ENCODE results near the gene ZNF747. TPM values are rescaled to one million over a fixed set of nuclear protein-coding genes. Genes with fewer than 3 reads are reported as not detected.

ZNF747 gene
- total and polyA plus RNA-seq, 10 of the 15 experiments (the other 5 are each of a cell fraction or from before 2014, with no cell fraction given), result 1.0 to 13.0 (median 7.2) TPM

DNA sequence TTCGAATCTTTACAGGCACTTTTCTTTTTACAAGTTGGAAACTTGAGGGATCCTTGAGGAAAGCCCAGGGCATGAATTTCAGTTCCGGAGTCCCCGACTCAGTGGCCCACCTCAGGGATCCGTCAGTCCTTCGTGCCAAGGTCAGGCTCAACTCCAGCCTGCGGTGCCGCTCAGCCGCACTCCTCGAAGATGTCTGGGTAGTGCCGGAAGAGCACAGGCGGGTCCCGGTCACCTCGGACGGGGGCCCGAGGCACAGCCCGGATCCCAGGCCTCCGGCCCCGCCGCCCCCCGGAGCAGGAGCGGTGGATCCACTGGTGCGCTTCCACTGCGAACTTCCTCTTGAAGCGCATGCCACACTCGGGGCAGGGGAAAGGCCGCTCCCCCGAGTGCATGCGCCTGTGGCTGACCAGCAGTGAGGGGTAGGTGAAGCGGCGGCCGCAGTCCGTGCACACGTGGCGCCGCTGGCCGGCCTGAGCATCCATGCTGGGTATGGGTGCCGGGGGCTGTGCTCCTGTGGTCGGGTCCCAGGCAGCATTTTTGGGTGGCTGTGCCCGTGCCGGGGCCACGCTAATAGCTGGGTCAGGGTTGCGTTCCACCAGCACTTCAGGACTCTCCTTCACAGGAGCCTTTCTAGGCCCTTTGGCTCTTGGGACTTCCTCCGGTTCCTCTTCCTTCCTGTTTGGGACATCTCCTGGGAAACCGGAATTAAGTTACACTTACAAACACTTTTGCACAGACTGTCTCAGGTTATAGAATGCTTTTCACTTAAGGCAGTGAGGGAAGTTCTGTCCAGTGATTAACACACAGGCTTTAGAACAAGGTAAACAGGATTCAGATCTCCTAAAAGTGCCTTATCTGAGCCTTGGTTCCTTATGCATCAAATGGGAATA is 35.3 kb upstream of the ZNF747 start:
- Histone ChIP-seq H3K36me3 (ENCODE audit: control insufficient read depth in 2 of 2, insufficient read depth in 2 of 2, low read length in 1 of 2) (no peaks in the 10 kb centered on the region; a peak in 1 of 4 replicates), H3K4me3 (no peak overlapping the region), H4K20me1 (ENCODE audit: control insufficient read depth, insufficient read depth) (no peaks in the 10 kb centered on the region), H3K27me3 (replicated peaks in 1 of 2; ENCODE audit: control insufficient read depth in 2 of 2, insufficient read depth in 2 of 2, low read length in 1 of 2) (no peaks in the 10 kb centered on the region), H3K4me2 (ENCODE audit: control insufficient read depth, insufficient read depth) (peak overlapping the region; percentile 26; the same call in 1 of the 2 replicates), H3K9me3 (replicated peaks; ENCODE audit: control insufficient read depth, insufficient read depth, low read length) (no peaks in the 10 kb centered on the region), H3K79me2 (ENCODE audit: control insufficient read depth, insufficient read depth, low read length) (peaks cover 11% of the 10 kb centered on the region), H3K27ac (ENCODE audit: control insufficient read depth, insufficient read depth) (no peak overlapping the region), H2AFZ (ENCODE audit: control insufficient read depth, low read depth, low read length) (no peak overlapping the region), H3K4me1 (ENCODE audit: control insufficient read depth, insufficient read depth, low read length) (peaks cover 27% of the 10 kb centered on the region), H3K9ac (ENCODE audit: control insufficient read depth, insufficient read depth, low read length) (no peak overlapping the region)
- FAIRE-seq (no peak), ATAC-seq (no peak), DNase-seq (ENCODE audit: low read depth, low spot score) (no peak)
- WGBS (ENCODE audit: insufficient coverage, insufficient replicate concordance, low lambda C conversion rate, missing lambda C conversion rate), result 97% methylated on average over 40 of the region's 44 CpGs
- CTCF ChIA-PET, result interaction anchor here (1.2 to 3.1 kb wide), 3 partner anchors 8 to 34 kb away, joined by 5 to 13 read pairs (median 8); partner anchors contain the start of gene ZNF764
- SMC1A ChIA-PET (ENCODE audit: uncharacterized antibody, unreplicated experiment), result interaction anchor here (0.7 to 1.2 kb wide), 4 partner anchors 11 to 150 kb away, joined by 3 to 4 read pairs (median 3); partner anchors contain the start of gene DCTPP1
- intact Hi-C loops (cut with micrococcal nuclease; ENCODE audit: unreplicated experiment) (loop anchor here (10.0 kb wide), 1 partner anchor 85 kb away; the partner anchor contains the start of genes FBRS and PRR14), in situ Hi-C loops (cut with MboI) (no loop called here)
- BruUV-seq (replicated peaks), result no TSS peak
- POLR2A ChIA-PET, result interaction anchor here (0.9 to 3.1 kb wide), 3 partner anchors 8 to 140 kb away, joined by 3 to 31 read pairs (median 14); partner anchors contain the start of genes DCTPP1 and ZNF764
- no peak for TF ChIP-seq SREBF2 (IDR thresholded peaks at IDR 0.05; ENCODE audit: low read length)
- no peak for TF ChIP-seq POLR2AphosphoS2 (IDR thresholded peaks at IDR 0.05; ENCODE audit: low read depth, low read length)
- TF ChIP-seq RBBP5 (conservative IDR thresholded peaks at IDR 0.05), result no peak
- RAD21 ChIA-PET (ENCODE audit: unreplicated experiment), result interaction anchor here (1.1 to 3.3 kb wide), 5 partner anchors 12 to 140 kb away, joined by 4 to 28 read pairs (median 8); partner anchors contain the start of genes DCTPP1, ZNF764 and ZNF785

DNA sequence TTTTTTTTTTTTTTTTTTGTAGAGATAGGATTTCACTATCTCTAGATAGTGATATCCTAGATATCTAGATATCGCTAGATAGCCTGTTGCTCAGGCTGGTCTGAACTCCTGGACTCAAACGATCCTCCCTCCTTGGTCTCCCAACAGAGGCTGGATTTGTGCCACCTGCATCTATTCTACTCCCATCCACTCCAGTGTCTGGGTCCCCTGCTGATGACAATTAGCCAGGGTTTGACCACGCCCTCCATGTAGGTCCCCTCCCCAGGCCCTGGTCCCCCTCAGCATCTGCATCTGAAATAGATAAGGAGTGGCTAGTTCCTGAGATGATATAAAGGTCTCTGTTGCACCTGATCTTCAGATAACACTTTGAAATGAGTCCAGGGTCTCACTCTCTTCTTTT is 34.6 kb upstream of the ZNF747 start:
- Histone ChIP-seq H3K4me1 (ENCODE audit: control insufficient read depth, insufficient read depth, low read length) (peaks cover 27% of the 10 kb centered on the region), H2AFZ (ENCODE audit: control insufficient read depth, low read depth, low read length) (no peak overlapping the region), H3K27me3 (replicated peaks in 1 of 2; ENCODE audit: control insufficient read depth in 2 of 2, insufficient read depth in 2 of 2, low read length in 1 of 2) (no peaks in the 10 kb centered on the region), H3K4me2 (ENCODE audit: control insufficient read depth, insufficient read depth) (no peak overlapping the region; the same call in 1 of the 2 replicates), H3K9ac (ENCODE audit: control insufficient read depth, insufficient read depth, low read length) (no peak overlapping the region), H3K79me2 (ENCODE audit: control insufficient read depth, insufficient read depth, low read length) (peaks cover 11% of the 10 kb centered on the region), H3K27ac (ENCODE audit: control insufficient read depth, insufficient read depth) (peak overlapping the region; percentile 78), H3K9me3 (replicated peaks; ENCODE audit: control insufficient read depth, insufficient read depth, low read length) (no peaks in the 10 kb centered on the region), H3K36me3 (ENCODE audit: control insufficient read depth in 2 of 2, insufficient read depth in 2 of 2, low read length in 1 of 2) (no peaks in the 10 kb centered on the region; a peak in 1 of 4 replicates), H3K4me3 (no peak overlapping the region), H4K20me1 (ENCODE audit: control insufficient read depth, insufficient read depth) (no peaks in the 10 kb centered on the region)
- ChIA-PET CTCF (interaction anchor here (2.6 kb wide), 1 partner anchor 34 kb away, joined by 19 read pairs; no protein-coding TSS in a partner anchor), RAD21 (ENCODE audit: unreplicated experiment) (interaction anchor here (1.2 to 4.4 kb wide), 4 partner anchors 12 to 151 kb away, joined by 3 to 22 read pairs (median 16); partner anchors contain the start of genes DCTPP1, ZNF747 and ZNF764), POLR2A (interaction anchor here (0.7 to 1.7 kb wide), 3 partner anchors 11 to 33 kb away, joined by 3 to 8 read pairs (median 6); partner anchors contain the start of gene ZNF764), SMC1A (ENCODE audit: uncharacterized antibody, unreplicated experiment) (interaction anchor here (1.2 to 1.9 kb wide), 5 partner anchors 11 to 139 kb away, joined by 3 to 12 read pairs (median 4); partner anchors contain the start of genes DCTPP1 and ZNF764)
- no peak for DNase-seq (ENCODE audit: low read depth, low spot score)
- no TSS peak for BruUV-seq (replicated peaks)
- in situ Hi-C loops (cut with MboI), result no loop called here
- no peak for FAIRE-seq
- WGBS (ENCODE audit: insufficient coverage, insufficient replicate concordance, low lambda C conversion rate, missing lambda C conversion rate), result 97% methylated on average over 3 of the region's 3 CpGs
- intact Hi-C loops (cut with micrococcal nuclease; ENCODE audit: unreplicated experiment), result no loop called here
- no peak for ATAC-seq
- TF ChIP-seq SUZ12 (IDR thresholded peaks at IDR 0.05; ENCODE audit: unreplicated experiment) (no peak), CHD4 (IDR thresholded peaks at IDR 0.05) (no peak), SREBF2 (IDR thresholded peaks at IDR 0.05; ENCODE audit: low read length) (no peak), MTA2 (IDR thresholded peaks at IDR 0.05; ENCODE audit: low read depth) (no peak), POLR2AphosphoS2 (IDR thresholded peaks at IDR 0.05; ENCODE audit: low read depth, low read length) (no peak), NR2C2 (IDR thresholded peaks at IDR 0.05; ENCODE audit: borderline replicate concordance, control insufficient read depth, insufficient read length, low read depth) (no peak), HCFC1 (IDR thresholded peaks at IDR 0.05; ENCODE audit: low read length) (no peak), SIN3A (IDR thresholded peaks at IDR 0.05; ENCODE audit: low read depth, low read length) (no peak), GABPA (IDR thresholded peaks at IDR 0.05; ENCODE audit: low read depth) (no peak), MEF2A (IDR thresholded peaks at IDR 0.05; ENCODE audit: insufficient read depth, low read depth, low read length) (no peak)
- TF ChIP-seq, protein P1, sequence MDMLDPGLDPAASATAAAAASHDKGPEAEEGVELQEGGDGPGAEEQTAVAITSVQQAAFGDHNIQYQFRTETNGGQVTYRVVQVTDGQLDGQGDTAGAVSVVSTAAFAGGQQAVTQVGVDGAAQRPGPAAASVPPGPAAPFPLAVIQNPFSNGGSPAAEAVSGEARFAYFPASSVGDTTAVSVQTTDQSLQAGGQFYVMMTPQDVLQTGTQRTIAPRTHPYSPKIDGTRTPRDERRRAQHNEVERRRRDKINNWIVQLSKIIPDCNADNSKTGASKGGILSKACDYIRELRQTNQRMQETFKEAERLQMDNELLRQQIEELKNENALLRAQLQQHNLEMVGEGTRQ (IDR thresholded peaks at IDR 0.05; ENCODE audit: borderline replicate concordance, low read depth, low read length), result no peak
- TF ChIP-seq, protein P2, sequence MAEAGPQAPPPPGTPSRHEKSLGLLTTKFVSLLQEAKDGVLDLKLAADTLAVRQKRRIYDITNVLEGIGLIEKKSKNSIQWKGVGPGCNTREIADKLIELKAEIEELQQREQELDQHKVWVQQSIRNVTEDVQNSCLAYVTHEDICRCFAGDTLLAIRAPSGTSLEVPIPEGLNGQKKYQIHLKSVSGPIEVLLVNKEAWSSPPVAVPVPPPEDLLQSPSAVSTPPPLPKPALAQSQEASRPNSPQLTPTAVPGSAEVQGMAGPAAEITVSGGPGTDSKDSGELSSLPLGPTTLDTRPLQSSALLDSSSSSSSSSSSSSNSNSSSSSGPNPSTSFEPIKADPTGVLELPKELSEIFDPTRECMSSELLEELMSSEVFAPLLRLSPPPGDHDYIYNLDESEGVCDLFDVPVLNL (IDR thresholded peaks at IDR 0.05; ENCODE audit: low read depth, low read length), result no peak
